AG04449 (cell line): ENCODE results near the gene PADI1.
A peak's percentile ranks its signal among the peaks of the same experiment; 100 is the strongest.

Source experiments
- CTCF ChIA-PET: fragments of 350-600 bp; formaldehyde crosslinking; extraction: SDS; loops from one replicate; lab custom pipeline; 2021; ENCODE audit warnings: antibody characterized with exemption; lab: Yijun Ruan, JAX
- POLR2A ChIA-PET: fragments of 400-600, 350-600 bp; formaldehyde crosslinking; extraction: SDS; loops from one replicate; lab custom pipeline; 2020; ENCODE audit warnings: antibody characterized with exemption, inconsistent platforms; lab: Yijun Ruan, JAX
- DNase-seq: peaks from one replicate; pipeline ENCODE4 v3.0.0-alpha.2; 2010; ENCODE audit warnings: low read depth, low spot score
- H3K4me3 ChIP-seq: 2 replicates; pipeline ENCODE4 v1.5.1; 2011; ENCODE audit warnings: low read depth, mild to moderate bottlenecking, control low read depth, low read length
- TF ChIP-seq, protein P1 (sequence below): IDR thresholded peaks from one replicate; pipeline ENCODE4 v1.5.1; 2011; ENCODE audit warnings: mild to moderate bottlenecking, moderate library complexity, low read length, control low read depth, inconsistent platforms; ENCODE audit not compliant: insufficient read depth; ENCODE audit errors: missing control alignments

Gene PADI1

GRCh38 chr1:17167041-17167785 is 37.7 kb upstream of the PADI1 start:
- DNase-seq, result no peak
- POLR2A ChIA-PET, result interaction anchor here (0.9 to 3.5 kb wide), 5 partner anchors 23 to 66 kb away, joined by 3 to 30 read pairs (median 16); no protein-coding TSS in a partner anchor
- CTCF ChIA-PET, result interaction anchor here (1.1 to 2.2 kb wide), 6 partner anchors 10 to 107 kb away, joined by 3 to 10 read pairs (median 8); no protein-coding TSS in a partner anchor
- TF ChIP-seq, protein P1, sequence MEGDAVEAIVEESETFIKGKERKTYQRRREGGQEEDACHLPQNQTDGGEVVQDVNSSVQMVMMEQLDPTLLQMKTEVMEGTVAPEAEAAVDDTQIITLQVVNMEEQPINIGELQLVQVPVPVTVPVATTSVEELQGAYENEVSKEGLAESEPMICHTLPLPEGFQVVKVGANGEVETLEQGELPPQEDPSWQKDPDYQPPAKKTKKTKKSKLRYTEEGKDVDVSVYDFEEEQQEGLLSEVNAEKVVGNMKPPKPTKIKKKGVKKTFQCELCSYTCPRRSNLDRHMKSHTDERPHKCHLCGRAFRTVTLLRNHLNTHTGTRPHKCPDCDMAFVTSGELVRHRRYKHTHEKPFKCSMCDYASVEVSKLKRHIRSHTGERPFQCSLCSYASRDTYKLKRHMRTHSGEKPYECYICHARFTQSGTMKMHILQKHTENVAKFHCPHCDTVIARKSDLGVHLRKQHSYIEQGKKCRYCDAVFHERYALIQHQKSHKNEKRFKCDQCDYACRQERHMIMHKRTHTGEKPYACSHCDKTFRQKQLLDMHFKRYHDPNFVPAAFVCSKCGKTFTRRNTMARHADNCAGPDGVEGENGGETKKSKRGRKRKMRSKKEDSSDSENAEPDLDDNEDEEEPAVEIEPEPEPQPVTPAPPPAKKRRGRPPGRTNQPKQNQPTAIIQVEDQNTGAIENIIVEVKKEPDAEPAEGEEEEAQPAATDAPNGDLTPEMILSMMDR, result no peak
- H3K4me3 ChIP-seq, result no peak overlapping the region

GRCh38 chr1:17167786-17168090 is 37.2 kb upstream of the PADI1 start:
- TF ChIP-seq, protein P1, result no peak
- POLR2A ChIA-PET, result interaction anchor here (0.9 to 3.5 kb wide), 4 partner anchors 23 to 65 kb away, joined by 4 to 30 read pairs (median 16); no protein-coding TSS in a partner anchor

GRCh38 chr1:17168091-17168876 is 36.6 kb upstream of the PADI1 start:
- DNase-seq, result peak; percentile 89
- no peak overlapping the region for H3K4me3 ChIP-seq
- POLR2A ChIA-PET, result interaction anchor here (0.8 to 3.5 kb wide), 5 partner anchors 22 to 65 kb away, joined by 4 to 30 read pairs (median 16); no protein-coding TSS in a partner anchor
- TF ChIP-seq, protein P1, result no peak
- CTCF ChIA-PET, result interaction anchor here (0.9 to 2.2 kb wide), 13 partner anchors 14 to 106 kb away, joined by 3 to 10 read pairs (median 4); no protein-coding TSS in a partner anchor

More at GRCh38 chr1:17167786-17168090, 37.2 kb upstream of the PADI1 start:
- H3K4me3 ChIP-seq, result no peak overlapping the region
- DNase-seq, result no peak
- CTCF ChIA-PET, result interaction anchor here (1.1 to 2.2 kb wide), 9 partner anchors 10 to 106 kb away, joined by 3 to 10 read pairs (median 4); no protein-coding TSS in a partner anchor

DNA sequence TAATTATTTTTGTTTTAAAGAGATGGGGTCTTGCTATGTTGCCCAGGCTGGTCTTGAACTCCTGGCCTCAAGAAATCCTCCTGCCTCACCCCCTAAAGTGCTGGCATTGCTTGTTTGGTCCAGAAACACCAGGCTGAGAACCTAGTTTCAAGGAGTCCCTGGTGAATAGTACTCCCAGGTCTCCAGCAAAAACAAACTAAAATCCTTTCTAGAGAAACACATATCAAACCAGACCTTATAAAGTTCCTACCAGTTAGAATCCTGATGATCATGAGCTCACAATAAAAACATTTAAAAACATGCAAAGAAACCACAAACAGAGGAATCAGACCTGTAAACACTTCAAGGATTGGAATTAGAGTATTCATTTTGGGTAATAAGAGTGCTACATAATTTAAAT is 34.4 kb upstream of the PADI1 start:
- TF ChIP-seq, protein P1, result no peak
- ChIA-PET POLR2A (interaction anchor here (0.6 to 1.7 kb wide), 5 partner anchors 19 to 63 kb away, joined by 3 to 11 read pairs (median 5); no protein-coding TSS in a partner anchor), CTCF (interaction anchor here (0.7 kb wide), 1 partner anchor 66 kb away, joined by 3 read pairs; no protein-coding TSS in a partner anchor)
- peak; percentile 66 for DNase-seq
- no peak overlapping the region for H3K4me3 ChIP-seq

GRCh38 chr1:17173217-17173616 is 31.7 kb upstream of the PADI1 start:
- POLR2A ChIA-PET, result no interaction called here
- CTCF ChIA-PET, result no interaction called here
- H3K4me3 ChIP-seq, result no peak overlapping the region

More at GRCh38 chr1:17173217-17173616, 31.7 kb upstream of the PADI1 start:
- TF ChIP-seq, protein P1, result no peak
- DNase-seq, result no peak
